ENCODE results near the gene MRPL1.

DNA sequence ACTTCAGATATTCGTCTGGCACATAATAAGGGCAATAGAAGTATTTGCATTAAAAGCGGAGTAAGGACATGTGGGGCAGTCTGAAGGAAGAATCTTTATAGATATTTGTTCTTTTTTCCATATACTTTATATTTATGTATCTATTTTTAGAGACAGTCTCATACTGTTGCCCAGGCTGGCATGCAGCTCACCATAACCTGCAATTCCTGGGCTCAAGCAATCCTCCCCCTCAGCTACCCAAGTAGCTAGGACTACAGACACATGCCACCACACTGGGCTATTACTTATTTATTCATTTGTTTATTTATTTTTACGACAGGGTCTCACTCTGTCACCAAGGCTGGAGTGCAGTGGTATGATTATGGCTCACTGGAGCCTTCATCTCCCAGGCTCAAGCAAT lies 16.7 kb upstream of the MRPL1 start:
- no peak for TF ChIP-seq POLR2A (IDR thresholded peaks at IDR 0.05)
- no peak for TF ChIP-seq CTCF (IDR thresholded peaks at IDR 0.05)

Data from body of pancreas (tissue), 4 donors.